Activated CD4-positive, alpha-beta T cell treated with anti-CD3 and anti-CD28 coated beads, Interleukin-2, amount 50 U/mL, for 16 hours (primary cell): Measurements from ENCODE around the gene CDK11A.
"Not testable (repeated sequence)": the region's sequence is repeated elsewhere in the genome, so short reads cannot be mapped to it uniquely, and the experiment has no call there.

Source experiments
- DNase-seq: peaks from one replicate; pipeline ENCODE4 v3.0.0-alpha.2; 2020

The CDK11A gene

DNA sequence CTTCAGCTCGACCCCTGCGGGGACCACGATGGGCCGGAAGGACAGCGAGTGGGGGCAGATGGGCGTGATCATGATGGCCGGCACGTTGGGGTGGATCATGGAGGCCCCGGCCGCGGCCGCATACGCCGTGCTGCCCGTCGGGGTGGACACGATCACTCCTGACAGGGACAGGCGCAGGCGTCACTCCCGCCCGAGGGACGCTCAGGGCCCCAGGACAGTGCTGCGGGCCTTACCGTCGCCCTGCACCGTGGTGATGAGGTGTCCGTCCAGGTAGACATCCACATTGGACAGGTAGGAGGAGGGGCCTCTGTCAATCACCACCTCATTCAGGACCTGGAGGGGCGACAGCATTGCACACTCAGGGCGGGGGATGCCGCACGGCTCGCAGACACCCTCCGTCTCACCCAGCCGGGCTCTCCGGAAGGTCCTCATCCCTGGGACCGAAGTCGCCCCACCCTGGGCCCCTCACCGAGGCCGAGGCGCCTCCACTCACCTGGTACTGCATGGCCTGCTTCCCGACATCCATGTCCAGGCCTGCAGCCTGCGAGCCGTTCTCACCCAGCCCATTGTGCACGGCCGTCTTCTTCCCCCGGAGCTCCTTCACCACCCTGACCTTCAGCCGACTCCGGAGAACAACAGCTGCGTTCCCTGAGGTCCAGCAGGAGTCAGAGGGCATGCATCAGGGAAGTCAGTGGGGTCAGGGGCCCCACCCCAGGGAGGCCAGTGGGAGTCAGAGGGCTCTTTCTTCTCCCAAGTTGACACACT lies 30.1 kb upstream of the CDK11A start:
- DNase-seq, result no peak

GRCh38 chr1:1753607-1754005 lies 29.4 kb upstream of the CDK11A start:
- DNase-seq, result no peak

DNA sequence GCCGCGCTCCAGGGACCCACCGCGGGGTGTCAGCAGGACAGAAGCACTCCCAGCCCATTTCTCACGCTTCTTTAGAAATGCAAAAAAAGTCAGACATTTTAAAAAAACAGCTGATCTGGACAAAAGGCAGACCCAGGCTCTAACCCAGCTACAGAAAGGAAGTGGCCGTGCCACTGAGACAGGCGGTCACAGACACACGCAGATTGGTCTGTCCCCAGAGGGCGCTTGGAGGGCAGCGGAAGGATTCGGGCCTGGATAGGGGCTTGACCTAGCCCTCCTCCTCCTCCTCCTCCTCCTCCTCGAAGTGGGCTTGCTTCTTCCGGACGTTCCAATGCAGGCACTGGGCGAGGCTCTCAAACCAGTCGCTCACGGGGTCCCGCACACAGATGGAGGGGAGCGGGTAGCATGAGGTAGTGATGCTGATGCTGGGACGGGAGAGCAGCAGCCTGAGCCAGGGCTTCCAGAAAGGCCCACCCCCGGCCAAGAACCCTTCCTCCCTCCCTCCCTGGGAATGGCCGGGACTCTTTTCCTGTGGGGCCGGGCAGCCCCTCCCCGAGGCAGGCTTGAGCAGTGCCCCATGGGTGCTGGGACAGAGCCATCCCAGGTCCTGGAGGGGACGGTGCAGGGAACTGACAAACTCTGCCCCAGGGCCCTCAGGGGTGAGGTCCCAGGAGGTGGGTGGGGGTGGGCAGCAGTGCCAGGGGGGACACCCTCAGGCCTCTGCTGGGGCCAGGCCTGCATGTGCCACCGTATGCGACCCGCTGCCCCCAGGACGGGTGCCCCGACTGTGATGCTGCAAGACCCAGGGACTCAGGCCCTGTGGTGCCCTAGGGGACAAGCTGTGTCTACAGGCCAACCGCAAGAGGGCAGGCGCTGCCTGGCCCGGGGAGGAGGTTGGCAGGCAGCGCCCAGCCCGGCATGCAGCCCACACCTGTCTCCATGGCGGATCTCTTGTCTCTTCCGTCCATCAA lies 28.8 kb upstream of the CDK11A start:
- no peak for DNase-seq

DNA sequence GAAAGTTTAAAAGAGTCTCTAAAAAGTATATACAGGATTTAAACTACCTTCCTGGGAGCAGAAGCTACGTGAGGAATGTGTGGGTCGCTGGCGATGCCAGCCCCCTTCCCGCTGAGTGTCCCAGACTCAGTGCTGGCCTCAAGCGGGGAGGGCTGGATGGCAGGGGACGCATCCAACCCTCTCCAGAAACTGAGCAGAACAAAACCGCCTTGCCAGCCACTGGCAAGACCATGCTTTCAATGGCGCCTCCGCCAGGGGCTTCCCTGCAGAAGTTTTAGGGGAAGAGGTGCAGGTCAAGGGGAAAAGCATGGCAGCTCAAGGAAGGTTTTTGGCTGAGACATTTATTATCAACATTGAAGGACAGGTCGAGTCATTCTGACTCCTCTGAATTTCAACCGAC lies 28.0 kb upstream of the CDK11A start:
- DNase-seq, result no peak

GRCh38 chr1:1749941-1750340 lies 25.8 kb upstream of the CDK11A start:
- not testable (repeated sequence) for DNase-seq

DNA sequence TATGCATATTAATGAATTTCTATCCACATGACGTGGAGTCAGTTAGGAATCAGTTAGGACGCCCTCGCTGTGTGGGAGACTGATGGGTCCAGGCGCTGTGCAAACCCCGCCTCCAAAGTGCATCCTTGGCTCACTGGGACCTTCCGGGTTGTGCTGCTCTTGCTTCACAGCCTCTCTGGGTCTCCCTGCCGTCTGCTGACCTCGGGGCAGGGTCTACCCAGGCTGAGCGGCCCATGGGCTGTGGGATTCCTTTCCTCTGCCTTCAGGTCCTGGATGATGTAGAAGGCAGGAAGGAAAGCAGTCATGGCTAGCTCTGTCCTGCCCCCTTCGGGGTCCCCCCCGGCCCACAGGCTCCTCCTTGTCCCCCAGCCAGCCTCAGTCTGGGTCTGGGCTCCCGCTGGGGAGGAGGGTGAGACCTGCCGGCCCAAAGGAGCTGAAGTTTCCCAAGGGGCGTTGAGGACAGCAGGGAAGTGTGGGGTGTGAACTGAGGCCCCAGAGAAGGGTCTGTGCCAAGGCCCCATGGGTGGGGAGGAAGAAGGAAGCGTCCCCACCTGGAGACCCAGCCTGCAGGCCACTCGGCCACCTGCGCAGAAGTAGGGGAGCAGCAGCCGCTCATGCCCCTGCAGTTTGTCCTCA lies 24.6 kb upstream of the CDK11A start:
- no peak for DNase-seq

DNA sequence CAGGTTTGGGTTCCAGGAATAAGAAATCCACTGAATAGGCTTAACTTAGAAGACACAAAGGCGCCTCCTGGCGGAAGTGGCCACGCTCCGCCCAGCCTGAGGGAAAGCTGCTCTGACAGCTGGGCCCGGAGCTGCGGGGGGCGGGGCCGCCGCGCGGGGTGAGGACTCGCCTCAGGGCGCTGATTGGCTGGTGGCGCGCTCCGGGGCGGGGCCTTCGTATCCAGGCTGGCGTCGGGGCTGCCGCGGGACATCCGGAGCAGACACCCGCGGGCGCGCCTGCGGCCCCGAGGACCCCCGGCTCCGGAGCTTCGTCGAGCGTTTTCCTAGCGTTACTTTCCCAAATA lies 22.4 kb upstream of the CDK11A start:
- not testable (repeated sequence) for DNase-seq

- DNase-seq, result peak; percentile 82
Measured at GRCh38 chr1:1745651-1746565, 21.8 kb upstream of the CDK11A start.

DNA sequence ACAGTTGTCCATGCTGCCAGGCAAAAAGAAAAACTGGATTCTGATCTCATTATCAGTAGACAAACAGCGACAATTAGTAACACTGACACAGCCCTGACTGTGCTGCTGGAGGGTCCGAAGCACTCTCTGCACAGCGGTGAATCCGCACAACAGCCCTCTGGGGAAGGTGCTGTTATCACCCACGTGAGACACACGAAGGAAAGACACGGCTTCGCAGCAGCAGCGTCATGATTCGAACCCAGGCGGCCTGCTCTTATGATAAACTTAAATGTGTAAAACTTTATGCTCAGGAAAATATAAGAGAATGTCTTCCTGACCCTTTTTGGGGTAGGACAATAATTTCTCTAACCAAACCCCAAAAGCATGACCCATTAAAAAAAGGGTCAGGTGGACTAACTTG lies 18.4 kb upstream of the CDK11A start:
- DNase-seq, result not testable (repeated sequence)

DNA sequence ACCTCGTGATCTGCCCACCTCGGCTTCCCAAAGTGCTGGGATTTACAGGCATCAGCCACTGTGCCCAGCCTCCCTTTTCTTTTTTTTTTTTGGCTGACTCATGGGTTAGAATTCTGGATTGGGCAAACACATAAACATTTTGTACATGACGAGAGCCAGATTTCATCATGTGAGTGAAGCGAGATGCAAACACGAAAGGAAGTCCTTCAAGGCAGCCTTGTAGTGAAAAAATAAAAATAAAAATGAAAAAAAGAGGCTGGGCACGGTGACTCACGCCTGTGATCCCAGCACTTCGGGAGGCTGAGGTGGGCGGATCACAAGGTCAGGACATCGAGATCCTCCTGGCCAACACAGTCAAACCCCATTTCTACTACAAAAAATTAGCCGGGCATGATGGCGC lies 16.9 kb upstream of the CDK11A start:
- DNase-seq, result not testable (repeated sequence)

DNA sequence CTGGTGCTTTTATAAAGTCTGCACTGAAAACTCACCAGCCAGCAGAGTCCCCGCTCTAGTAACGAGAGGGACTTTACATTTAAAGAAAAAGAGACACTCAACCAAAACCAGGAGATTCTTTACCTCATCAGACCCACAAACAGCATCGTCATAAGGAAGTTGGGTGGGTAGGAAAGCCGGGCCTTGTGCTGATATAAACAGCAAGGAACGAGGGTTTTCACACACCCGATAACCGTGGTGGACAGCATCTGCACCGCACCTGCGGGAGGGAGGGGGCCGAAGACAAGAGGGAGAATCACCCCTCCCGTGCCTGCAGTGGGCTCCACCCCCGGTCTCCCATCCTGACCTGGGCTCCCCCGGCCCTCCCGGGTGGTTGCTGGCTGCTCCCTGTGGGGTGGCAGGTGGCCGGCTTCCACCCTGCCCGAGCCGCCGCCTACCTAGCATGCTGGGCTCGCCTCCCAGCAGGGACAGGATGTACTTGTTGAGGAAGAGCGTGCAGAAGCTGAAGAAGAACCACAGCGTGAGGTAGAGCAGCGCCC lies 14.7 kb upstream of the CDK11A start:
- DNase-seq, result not testable (repeated sequence)

GRCh38 chr1:1737675-1738590 lies 13.8 kb upstream of the CDK11A start:
- DNase-seq, result not testable (repeated sequence)

DNA sequence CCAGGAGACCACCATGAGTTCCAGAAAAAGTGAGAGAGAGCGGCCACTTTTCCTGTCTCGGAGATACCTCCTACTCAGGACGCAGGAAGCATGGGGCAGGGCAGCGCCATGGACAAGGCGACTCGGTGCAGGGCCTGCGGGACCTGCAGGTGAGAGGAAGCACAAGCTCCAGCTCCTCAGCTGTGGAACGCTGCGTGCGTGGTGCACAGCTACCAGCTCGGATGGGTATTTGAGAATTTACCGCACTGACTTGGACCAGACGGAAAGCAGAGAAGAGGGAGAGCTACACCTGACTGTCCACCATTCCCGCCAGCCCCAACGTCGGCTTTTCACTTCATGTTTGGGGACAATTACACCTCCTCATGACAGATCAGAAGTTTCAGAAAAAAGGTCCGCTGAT lies 8.2 kb upstream of the CDK11A start:
- DNase-seq, result no peak

- no peak for DNase-seq
Measured at GRCh38 chr1:1730870-1731269, 6.7 kb upstream of the CDK11A start.

GRCh38 chr1:1730230-1730629 lies 6.1 kb upstream of the CDK11A start:
- not testable (repeated sequence) for DNase-seq

DNA sequence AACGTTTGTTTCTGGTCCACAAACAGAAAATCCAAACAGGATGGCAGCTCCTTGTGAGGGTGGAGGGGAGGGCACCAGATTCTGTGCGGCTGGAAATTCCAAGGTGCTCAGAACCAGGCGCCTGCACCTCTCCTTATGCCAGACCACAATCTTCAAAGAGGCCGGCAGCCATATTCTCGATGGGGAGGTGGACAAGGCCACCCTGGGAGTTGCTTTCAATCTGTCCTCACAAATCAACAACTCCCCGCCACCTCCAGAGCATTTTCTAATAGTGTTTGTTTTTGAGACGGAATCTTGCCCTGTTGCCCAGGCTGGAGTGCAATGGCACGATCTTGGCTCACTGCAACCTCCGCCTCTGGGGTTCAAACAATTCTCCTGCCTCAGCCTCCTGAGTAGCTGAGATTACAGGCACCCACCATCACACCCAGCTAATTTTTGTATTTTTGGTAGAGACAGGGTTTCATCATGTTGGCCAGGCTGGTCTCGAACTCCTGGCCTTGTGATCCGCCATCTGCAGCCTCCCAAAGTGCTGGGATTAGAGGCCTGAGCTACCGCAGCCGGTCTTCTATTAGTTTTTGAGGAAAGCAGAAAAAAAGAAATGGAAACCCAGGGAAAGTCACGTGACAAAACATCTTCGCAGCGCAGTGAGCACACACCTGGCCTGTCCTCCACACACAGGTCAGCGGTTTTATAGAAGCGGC lies 5.1 kb upstream of the CDK11A start:
- not testable (repeated sequence) for DNase-seq

GRCh38 chr1:1728308-1729005 lies 4.3 kb upstream of the CDK11A start:
- peak; percentile 12 for DNase-seq

GRCh38 chr1:1727131-1727651 lies 3.0 kb upstream of the CDK11A start:
- not testable (repeated sequence) for DNase-seq

DNA sequence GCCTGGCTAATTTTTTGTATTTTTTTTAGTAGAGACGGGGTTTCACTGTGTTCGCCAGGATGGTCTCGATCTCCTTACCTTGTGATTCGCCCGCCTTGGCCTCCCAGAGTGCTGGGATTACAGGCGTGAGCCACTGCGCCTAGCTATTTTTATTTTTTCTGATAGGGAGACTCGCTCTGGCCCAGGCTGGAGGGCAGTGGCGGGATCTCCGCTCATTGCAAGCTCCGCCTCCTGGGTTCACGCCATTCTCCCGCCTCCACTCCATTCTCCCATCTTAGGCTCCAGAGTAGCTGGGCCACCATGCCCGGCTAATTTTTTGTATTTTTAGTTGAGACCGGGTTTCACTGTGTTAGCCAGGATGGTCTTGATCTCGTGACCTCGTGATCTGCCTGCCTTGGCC lies 1.9 kb upstream of the CDK11A start:
- DNase-seq, result not testable (repeated sequence)
